Endothelial cell of umbilical vein (primary cell): ENCODE data around the gene ST6GALNAC2. TPM values are rescaled to one million over a fixed set of nuclear protein-coding genes. Genes with fewer than 3 reads are reported as not detected.
A peak's percentile ranks its signal among the peaks of the same experiment; 100 is the strongest.

ENCODE experiments used
- BruUV-seq: library from RNA; stranded (reverse); fragments of 400-500 nt; replicated peaks from 2 replicates; lab custom pipeline; 2021; lab: Mats Ljungman, UMichigan
- CTCF ChIA-PET: fragments of 300-600, 350-600 bp; sonication (Branson Sonifier 250); formaldehyde crosslinking; loops from one replicate; lab custom pipeline; 2021; ENCODE audit warnings: antibody characterized with exemption, inconsistent platforms; lab: Charles Lee
- POLR2A ChIA-PET: fragments of 300-600, 350-600 bp; sonication (Branson Sonifier 250); formaldehyde crosslinking; loops from one replicate; lab custom pipeline; 2021; ENCODE audit warnings: antibody characterized with exemption, inconsistent platforms; lab: Charles Lee
- DNase-seq: peaks from one replicate; pipeline ENCODE4 v3.0.0-alpha.2; 2011; ENCODE audit warnings: low read depth, low spot score
- FAIRE-seq: peaks from 2 replicates; lab custom pipeline; 2011; peaks lifted over from hg19 to GRCh38; lab: Jason Lieb, UNC
- H2AFZ ChIP-seq: 2 replicates; pipeline ENCODE4 v1.6.0; 2012; ENCODE audit warnings: low read depth, low read length, control low read depth, inconsistent platforms
- H3K27ac ChIP-seq: 2 replicates; pipeline ENCODE4 v1.5.1; 2011; ENCODE audit warnings: low read depth, mild to moderate bottlenecking, control low read depth, low read length, moderate library complexity; ENCODE audit not compliant: insufficient read depth
- H3K27me3 ChIP-seq, 2 experiments: 2 replicates each; pipeline versions ENCODE4 v1.6.0 to v1.6.1; 2011; ENCODE audit warnings: low read length in 2 of 2, mixed read lengths in 1 of 2; ENCODE audit not compliant: control insufficient read depth in 2 of 2, insufficient read depth in 2 of 2
- H3K36me3 ChIP-seq, 2 experiments: 2 replicates in 1 of 2; 3 replicates in 1 of 2; pipeline ENCODE4 v1.5.1; 2011; ENCODE audit warnings: low read length in 2 of 2, mild to moderate bottlenecking in 1 of 2, moderate library complexity in 1 of 2; ENCODE audit not compliant: control insufficient read depth in 2 of 2, insufficient read depth in 2 of 2; ENCODE audit errors: extremely low read depth in 1 of 2
- H3K4me1 ChIP-seq: 3 replicates; pipeline ENCODE4 v1.5.1; 2011; ENCODE audit warnings: mild to moderate bottlenecking, low read length; ENCODE audit not compliant: control insufficient read depth, insufficient read depth; ENCODE audit errors: extremely low read depth
- H3K4me2 ChIP-seq: 2 replicates; pipeline ENCODE4 v1.6.1; 2011; ENCODE audit warnings: low read length, control low read depth, mixed read lengths; ENCODE audit not compliant: insufficient read depth
- H3K4me3 ChIP-seq, 3 experiments: fragments of 200-600 bp in 1 of 3; sonication (generic), shearing (Covaris generic) in 1 of 3; replicated peaks in 1 of 3; 2 replicates each; pipeline ENCODE4 v1.5.1; 2011 to 2016; ENCODE audit warnings: control low read depth in 3 of 3, low read length in 3 of 3, mild to moderate bottlenecking in 2 of 3, inconsistent platforms in 1 of 3, low read depth in 1 of 3, moderate library complexity in 1 of 3; ENCODE audit not compliant: insufficient read depth in 1 of 3
- H3K79me2 ChIP-seq: 2 replicates; pipeline ENCODE4 v1.6.0; 2012; ENCODE audit warnings: low read length, inconsistent platforms; ENCODE audit not compliant: control insufficient read depth, insufficient read depth
- H3K9ac ChIP-seq: replicated peaks from 2 replicates; pipeline ENCODE3; 2011; ENCODE audit warnings: low read length, control low read depth; ENCODE audit not compliant: insufficient read depth; ENCODE audit errors: extremely low read depth
- H3K9me1 ChIP-seq: replicated peaks from 3 replicates; pipeline ENCODE4 v1.6.0; 2011; ENCODE audit warnings: mild to moderate bottlenecking, low read length; ENCODE audit not compliant: control insufficient read depth, insufficient read depth; ENCODE audit errors: extremely low read depth
- H3K9me3 ChIP-seq: replicated peaks from 2 replicates; pipeline ENCODE4 v1.5.1; 2012; ENCODE audit warnings: low read length, inconsistent platforms; ENCODE audit not compliant: control insufficient read depth, insufficient read depth
- H4K20me1 ChIP-seq: replicated peaks from 2 replicates; pipeline ENCODE3; 2011; ENCODE audit warnings: mild to moderate bottlenecking, low read length; ENCODE audit not compliant: control insufficient read depth, insufficient read depth; ENCODE audit errors: extremely low read depth
- EZH2 ChIP-seq: IDR thresholded peaks from 2 replicates; pipeline ENCODE4 v1.6.1; 2012; ENCODE audit warnings: borderline replicate concordance, low read depth, mild to moderate bottlenecking, moderate library complexity, low read length, inconsistent platforms; ENCODE audit not compliant: severe bottlenecking
- FOS ChIP-seq: IDR thresholded peaks from 2 replicates; pipeline ENCODE4 v1.6.1; 2011; ENCODE audit warnings: mild to moderate bottlenecking, low read length, moderate library complexity, borderline replicate concordance; ENCODE audit not compliant: insufficient read depth
- JUN ChIP-seq: IDR thresholded peaks from 2 replicates; pipeline ENCODE4 v1.6.1; 2011; ENCODE audit warnings: borderline replicate concordance, low read depth; ENCODE audit not compliant: insufficient read length, insufficient read depth
- MYC ChIP-seq: IDR thresholded peaks from one replicate; pipeline ENCODE4 v1.6.1; 2011; ENCODE audit warnings: mild to moderate bottlenecking, low read depth, low read length
- dilution Hi-C: fragments of 300-500 bp; cut with MboI; formaldehyde crosslinking; loops from one replicate; pipeline ENCODE4 v1.15.0; 2019; ENCODE audit warnings: low sequenced_read_pairs; ENCODE audit not compliant: extremely low pct_ligation_motif_present
- intact Hi-C: fragments of 100-400 bp; cut with micrococcal nuclease; formaldehyde crosslinking; loops from one replicate; pipeline ENCODE4 v1.10.0; 2022
- polyA plus RNA-seq, 4 experiments: library from polyadenylated mRNA; depleted of rRNA in 3 of 4; stranded (reverse) in 3 of 4; unstranded in 1 of 4; fragments of >200 nt; gene quantifications; 2 replicates each; pipeline versions ENCODE4 v1.2.1 to v1.2.3, GENCODE V29; 2011 to 2012; ENCODE audit warnings: missing spikeins in 1 of 4
- total RNA-seq: library from RNA; stranded (reverse); gene quantifications from 2 replicates; pipeline ENCODE4 v1.2.3, GENCODE V29; 2021

Gene ST6GALNAC2
- total and polyA plus RNA-seq, 2 donors (not counting 3 experiments of a cell fraction or from before 2014, with no cell fraction given): 0.59 to 1.7 TPM

DNA sequence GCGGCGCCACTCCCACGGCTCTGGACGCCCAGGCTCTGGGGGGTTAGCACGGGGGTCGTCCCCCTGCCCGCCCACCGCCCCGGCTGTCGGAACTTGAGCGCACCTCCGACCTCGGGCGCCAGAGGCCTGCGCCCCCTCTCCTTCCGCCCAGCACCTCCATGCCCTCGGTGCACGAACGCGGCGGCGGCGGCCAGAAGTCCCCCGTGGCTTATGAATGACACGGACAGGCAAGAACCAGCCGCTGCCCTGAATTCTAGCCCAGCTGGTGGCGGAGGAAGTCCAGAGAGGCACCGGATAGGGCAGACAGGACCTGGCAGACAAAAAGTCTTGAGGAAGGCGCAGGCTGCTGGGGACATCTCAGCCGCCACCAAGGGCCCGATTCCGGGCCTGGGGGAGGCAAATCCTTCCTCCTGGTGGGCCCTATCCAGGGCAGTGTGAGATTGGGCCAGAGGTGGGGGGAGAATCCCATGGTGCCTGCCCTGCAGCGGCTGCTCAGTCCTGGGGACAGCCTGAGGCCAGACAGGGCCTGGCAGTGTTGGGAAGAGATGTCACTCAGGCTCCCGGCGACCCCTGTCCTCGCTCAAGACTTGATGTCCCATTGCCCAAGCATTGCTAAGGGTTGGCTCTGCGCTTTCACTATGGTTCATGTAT is 47.3 kb downstream of the ST6GALNAC2 start:
- BruUV-seq: no TSS peak
- no peaks in the 10 kb centered on the region for H3K9me3 ChIP-seq
- no peak for DNase-seq
- H2AFZ ChIP-seq: no peak overlapping the region
- CTCF ChIA-PET: interaction anchor here (3.3 kb wide), 1 partner anchor 15 kb away, joined by 23 read pairs; no protein-coding TSS in a partner anchor
- no peak overlapping the region for H3K9ac ChIP-seq
- H3K4me1 ChIP-seq: no peaks in the 10 kb centered on the region
- H3K4me2 ChIP-seq: no peak overlapping the region
- H3K27ac ChIP-seq: no peak overlapping the region
- H3K79me2 ChIP-seq: no peaks in the 10 kb centered on the region
- POLR2A ChIA-PET: no interaction called here
- no peaks in the 10 kb centered on the region for H3K36me3 ChIP-seq
- H3K27me3 ChIP-seq: peaks cover 17 to 19% of the 10 kb centered on the region in 2 experiments
- dilution Hi-C loops: no loop called here
- FAIRE-seq: no peak
- no peak overlapping the region for H3K4me3 ChIP-seq
- H3K9me1 ChIP-seq: no peaks in the 10 kb centered on the region
- H4K20me1 ChIP-seq: no peaks in the 10 kb centered on the region
- TF ChIP-seq EZH2: peak; percentile 66
- no peak for TF ChIP-seq JUN
- no peak for TF ChIP-seq FOS
- intact Hi-C loops: no loop called here

DNA sequence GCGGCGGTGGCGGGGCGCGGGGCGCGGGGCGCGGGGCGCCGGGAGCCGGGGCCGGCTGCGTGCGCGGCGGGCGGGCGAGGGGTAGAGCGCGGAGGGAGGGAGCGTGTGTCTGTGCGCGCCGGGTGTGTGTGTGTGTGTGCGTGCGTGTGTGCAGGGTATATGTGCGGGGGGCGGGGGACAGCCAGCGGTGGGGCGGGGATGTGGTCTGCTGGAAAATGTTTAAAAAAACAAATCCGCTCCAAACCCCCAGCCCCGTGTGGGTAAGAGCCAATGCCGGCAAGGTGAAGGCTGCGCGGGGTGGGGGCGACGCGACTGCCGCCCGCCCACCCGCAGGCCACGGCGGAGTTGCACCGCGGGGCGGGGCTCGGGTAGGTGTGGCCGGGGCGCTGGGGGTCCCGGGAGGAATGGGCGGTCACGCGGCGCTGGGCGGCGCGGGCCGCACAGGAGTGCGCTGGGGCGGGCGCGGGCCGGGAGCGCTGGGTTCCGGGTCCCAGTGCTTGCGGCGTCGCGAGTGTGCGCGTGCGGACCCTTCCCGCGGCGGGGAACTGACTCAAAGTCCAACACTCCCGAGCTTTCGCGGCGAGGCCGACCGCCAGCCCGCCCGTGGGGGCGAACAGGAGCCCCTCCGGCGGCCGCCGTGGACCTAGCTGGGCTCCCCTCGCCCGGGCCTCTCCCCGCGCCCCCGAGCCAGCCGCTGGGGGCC is 47.9 kb downstream of the ST6GALNAC2 start, which contains the start of gene CYGB:
Gene CYGB (minus strand): TSS at position 132 of the 703 bp plus-strand sequence. CDS start 167 bp downstream, outside the sequence.
- no peaks in the 10 kb centered on the region for H4K20me1 ChIP-seq
- no peaks in the 10 kb centered on the region for H3K36me3 ChIP-seq
- no peak within 1 kb of the TSS for H3K27ac ChIP-seq
- CTCF ChIA-PET: interaction anchor here (0.7 to 3.3 kb wide), 7 partner anchors 8 to 87 kb away, joined by 3 to 23 read pairs (median 3); no protein-coding TSS in a partner anchor
- dilution Hi-C loops: no loop called here
- peaks cover 17 to 19% of the 10 kb centered on the region in 2 experiments for H3K27me3 ChIP-seq
- H2AFZ ChIP-seq: peak within 1 kb of the TSS; percentile 27
- peak within 1 kb of the TSS in 2 of 3 experiments; percentile 14 to 19 for H3K4me3 ChIP-seq
- H3K9ac ChIP-seq: no peak within 1 kb of the TSS
- no peaks in the 10 kb centered on the region for H3K4me1 ChIP-seq
- intact Hi-C loops: no loop called here
- BruUV-seq: no TSS peak
- no peak within 1 kb of the TSS for H3K4me2 ChIP-seq
- FAIRE-seq (no peak), DNase-seq (no peak)
- TF ChIP-seq JUN (no peak), EZH2 (peak; percentile 90), MYC (no peak)
- H3K79me2 ChIP-seq: no peaks in the 10 kb centered on the region
- H3K9me3 ChIP-seq: no peaks in the 10 kb centered on the region
- no peaks in the 10 kb centered on the region for H3K9me1 ChIP-seq
- POLR2A ChIA-PET: no interaction called here
